HL-60/S4 treated with retinoic acid at 250 ng/mL for 4 days and 3 days (cell line): Measurements from ENCODE around the gene ZNF710.

Source experiments
- in situ Hi-C: fragments of 300-500 bp; cut with MboI; formaldehyde crosslinking; loops from 2 replicates; pipeline ENCODE4 v1.7.0; 2022; ENCODE audit warnings: low sequenced_read_pairs

Gene ZNF710

GRCh38 chr15:90075420-90076289 lies 74.5 kb downstream of the ZNF710 start:
- in situ Hi-C loops, result loop anchor here (10.0 kb wide), 2 partner anchors 181 to 331 kb away; partner anchors contain the start of gene AP3S2

GRCh38 chr15:90076716-90077115 lies 75.6 kb downstream of the ZNF710 start:
- in situ Hi-C loops, result loop anchor here (10.0 kb wide), 2 partner anchors 182 to 332 kb away; partner anchors contain the start of gene AP3S2

GRCh38 chr15:90078965-90079364 lies 77.8 kb downstream of the ZNF710 start:
- in situ Hi-C loops, result loop anchor here (10.0 kb wide), 2 partner anchors 184 to 334 kb away; partner anchors contain the start of gene AP3S2

GRCh38 chr15:90079619-90080457 lies 78.7 kb downstream of the ZNF710 start:
- in situ Hi-C loops, result loop anchor here (10.0 kb wide), 2 partner anchors 185 to 335 kb away; partner anchors contain the start of gene AP3S2

GRCh38 chr15:90080458-90080755 lies 79.3 kb downstream of the ZNF710 start:
- in situ Hi-C loops, result no loop called here

GRCh38 chr15:90080818-90081393 lies 79.8 kb downstream of the ZNF710 start:
- in situ Hi-C loops, result no loop called here

DNA sequence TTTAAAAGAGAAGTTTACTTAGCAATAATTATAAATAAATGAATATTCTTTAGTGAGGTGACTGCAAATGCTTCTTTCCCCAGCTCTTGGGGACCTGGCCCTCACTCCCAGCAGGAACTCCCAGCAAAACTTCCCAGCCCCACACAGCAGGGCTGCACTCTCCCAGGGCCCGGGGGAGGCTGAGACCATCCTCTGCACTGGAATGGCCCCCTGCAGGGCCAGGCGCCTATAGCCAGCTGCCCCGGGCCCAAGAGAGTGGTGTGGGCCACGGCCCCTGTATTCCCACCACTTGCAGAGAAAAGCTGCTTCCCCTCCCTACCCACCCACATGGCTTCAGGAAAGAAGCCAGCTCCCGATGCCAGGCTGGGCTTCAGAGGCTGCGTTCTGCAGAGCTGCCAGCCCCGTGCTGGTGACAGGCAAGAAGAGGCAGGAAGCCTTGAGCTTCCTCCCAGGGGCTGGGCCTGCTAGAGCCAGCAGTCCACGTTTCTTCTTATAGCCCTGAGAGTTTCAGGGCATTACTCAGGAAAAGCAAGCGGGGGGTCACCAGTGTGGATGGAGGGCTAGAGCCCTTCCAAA lies 81.1 kb downstream of the ZNF710 start:
- in situ Hi-C loops, result no loop called here

- in situ Hi-C loops, result no loop called here
Observed at GRCh38 chr15:90083419-90083818, 82.3 kb downstream of the ZNF710 start.

GRCh38 chr15:90083954-90084607 lies 83.0 kb downstream of the ZNF710 start:
- in situ Hi-C loops, result no loop called here

DNA sequence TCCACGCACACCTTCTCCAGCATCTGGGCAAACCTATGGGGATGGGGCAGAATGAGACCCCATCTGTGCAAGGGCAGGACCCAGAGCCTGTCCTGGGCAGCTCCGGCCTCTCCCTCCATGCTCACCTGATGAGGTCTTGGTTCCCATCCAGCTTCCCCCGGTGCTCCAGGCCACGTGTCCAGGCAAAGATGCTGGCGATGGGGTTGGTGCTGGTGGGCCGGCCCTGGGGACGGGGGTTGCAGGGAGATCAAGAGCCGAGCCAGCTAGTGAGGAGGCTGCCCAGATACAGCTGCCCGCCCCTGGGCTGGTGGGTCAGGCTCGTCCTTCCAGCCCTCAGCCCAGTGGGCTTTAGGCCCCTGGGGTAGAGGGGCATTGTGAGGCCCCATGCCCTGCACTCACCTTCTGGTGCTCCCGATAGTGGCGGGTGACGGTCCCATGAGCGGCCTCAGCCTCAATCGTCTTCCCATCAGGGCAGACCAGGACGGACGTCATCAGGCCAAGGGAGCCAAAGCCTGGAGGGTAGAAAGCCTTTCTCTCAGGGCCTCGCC lies 83.8 kb downstream of the ZNF710 start:
- in situ Hi-C loops, result no loop called here

DNA sequence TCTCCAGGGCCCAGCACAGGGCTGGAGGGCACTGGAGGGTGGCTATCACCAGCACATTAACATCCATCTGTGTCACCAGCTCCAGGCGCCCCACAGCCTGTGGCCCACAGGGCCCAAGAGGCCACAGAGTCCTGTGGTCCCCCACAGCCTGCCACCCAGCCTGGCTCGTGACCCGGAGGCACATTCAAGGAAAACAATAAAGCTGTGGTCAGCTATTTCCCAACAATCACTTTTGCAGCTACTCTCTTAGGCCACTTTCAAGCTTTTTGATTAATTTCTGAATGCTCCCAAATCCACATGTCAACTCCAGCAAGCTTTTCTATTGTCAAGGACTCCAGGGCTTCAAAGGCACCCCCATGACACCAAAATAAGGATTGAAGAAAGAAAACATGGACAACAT lies 84.4 kb downstream of the ZNF710 start:
- in situ Hi-C loops, result no loop called here

- in situ Hi-C loops, result no loop called here
Observed at GRCh38 chr15:90086868-90087268, 85.7 kb downstream of the ZNF710 start.

DNA sequence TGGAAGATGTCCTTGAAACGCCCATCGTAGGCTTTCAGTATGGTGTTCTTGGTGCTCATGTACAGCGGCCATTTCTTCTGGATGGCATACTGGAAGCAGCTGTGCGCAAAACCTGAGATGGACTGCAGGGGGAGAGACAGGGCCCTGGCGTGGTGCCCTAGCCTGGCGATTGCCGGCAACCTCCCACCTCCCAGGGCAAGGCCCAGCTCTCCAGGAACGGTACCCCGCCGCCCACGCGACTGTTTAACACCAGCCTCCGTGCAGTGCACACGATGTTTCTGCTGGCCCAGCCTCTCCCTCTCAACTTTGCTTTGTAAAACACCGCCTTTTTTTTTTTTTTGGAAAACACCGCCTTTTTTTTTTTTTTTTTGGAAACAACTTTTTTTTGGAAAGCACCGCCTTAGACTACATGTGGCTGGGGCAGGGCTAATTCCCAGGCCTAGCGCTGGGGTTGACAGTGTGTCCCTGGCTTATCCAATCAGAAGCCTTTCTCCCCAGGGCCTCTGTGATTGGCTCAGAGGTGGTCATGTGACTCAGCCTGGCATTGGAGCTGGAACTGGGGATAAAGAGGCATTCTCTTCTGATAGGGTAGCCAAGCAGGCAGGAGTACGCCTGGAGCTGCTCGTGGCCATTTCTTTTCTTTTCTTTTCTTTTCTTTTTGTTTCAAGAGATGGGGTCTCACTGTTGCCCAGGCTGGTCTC lies 86.5 kb downstream of the ZNF710 start:
- in situ Hi-C loops, result no loop called here

- in situ Hi-C loops, result loop anchor here (10.0 kb wide), 1 partner anchor 336 kb away; the partner anchor contains the start of gene MESP1
Observed at GRCh38 chr15:90090226-90090848, 89.2 kb downstream of the ZNF710 start.

DNA sequence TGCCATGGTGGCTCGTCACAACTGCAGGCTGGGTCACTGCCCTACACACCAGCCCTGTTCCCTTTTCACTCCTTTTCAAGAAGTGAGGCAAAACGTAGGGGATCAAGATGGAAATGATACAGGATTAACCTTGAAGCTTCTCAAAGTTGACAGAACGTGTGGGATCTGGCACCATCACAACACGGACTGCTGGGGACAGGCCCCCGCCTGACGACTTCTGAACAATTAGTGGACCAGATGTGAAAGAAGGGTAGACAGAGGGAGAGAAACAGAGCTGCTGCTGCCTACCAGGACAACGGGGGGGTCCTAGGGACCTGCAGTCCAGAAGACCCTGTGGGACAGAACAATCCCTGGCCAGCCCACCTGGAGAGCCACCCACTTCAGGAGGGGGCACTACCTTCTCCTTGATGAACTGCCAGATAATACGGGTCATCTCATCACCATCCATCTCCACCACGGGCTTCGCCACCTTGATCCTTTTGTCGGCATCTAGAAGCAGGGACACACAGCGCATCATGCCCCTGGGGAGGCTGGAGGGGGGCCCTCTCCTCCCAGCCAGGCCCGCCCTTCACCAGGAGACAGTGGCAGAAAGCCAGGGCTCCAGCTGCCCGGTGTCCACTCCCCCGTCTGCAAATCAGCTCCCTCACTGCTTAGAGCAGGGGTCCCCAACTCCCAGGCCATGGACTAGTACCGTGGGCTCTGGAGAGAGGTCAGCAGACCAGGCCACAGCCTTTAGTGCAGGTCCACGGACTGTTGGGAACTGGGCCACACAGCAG lies 90.2 kb downstream of the ZNF710 start:
- in situ Hi-C loops, result loop anchor here (10.0 kb wide), 1 partner anchor 337 kb away; the partner anchor contains the start of gene MESP1

- in situ Hi-C loops, result loop anchor here (10.0 kb wide), 1 partner anchor 341 kb away; the partner anchor contains the start of gene MESP1
Observed at GRCh38 chr15:90095521-90095959, 94.4 kb downstream of the ZNF710 start.

DNA sequence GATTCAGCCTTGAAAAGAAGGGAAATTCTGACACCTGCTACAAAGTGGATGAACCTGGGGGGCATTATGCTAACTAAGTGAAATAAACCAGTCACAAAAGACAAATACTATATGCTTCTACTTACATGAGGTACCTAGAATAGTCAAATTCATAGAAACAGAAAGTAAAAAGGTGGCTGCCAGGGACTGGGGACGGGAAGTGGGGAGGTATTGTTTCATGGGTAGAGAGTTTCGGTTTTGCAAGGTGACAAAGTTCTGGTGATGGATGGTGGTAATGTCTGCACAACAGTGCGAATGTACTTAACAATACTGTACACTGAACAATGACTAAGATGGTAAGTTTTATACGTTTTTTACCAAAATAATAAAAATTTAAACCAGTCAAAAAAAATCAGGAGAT lies 96.4 kb downstream of the ZNF710 start:
- in situ Hi-C loops, result loop anchor here (10.0 kb wide), 1 partner anchor 343 kb away; the partner anchor contains the start of gene MESP1
